Measurements from ENCODE around the gene EXD3.

DNA sequence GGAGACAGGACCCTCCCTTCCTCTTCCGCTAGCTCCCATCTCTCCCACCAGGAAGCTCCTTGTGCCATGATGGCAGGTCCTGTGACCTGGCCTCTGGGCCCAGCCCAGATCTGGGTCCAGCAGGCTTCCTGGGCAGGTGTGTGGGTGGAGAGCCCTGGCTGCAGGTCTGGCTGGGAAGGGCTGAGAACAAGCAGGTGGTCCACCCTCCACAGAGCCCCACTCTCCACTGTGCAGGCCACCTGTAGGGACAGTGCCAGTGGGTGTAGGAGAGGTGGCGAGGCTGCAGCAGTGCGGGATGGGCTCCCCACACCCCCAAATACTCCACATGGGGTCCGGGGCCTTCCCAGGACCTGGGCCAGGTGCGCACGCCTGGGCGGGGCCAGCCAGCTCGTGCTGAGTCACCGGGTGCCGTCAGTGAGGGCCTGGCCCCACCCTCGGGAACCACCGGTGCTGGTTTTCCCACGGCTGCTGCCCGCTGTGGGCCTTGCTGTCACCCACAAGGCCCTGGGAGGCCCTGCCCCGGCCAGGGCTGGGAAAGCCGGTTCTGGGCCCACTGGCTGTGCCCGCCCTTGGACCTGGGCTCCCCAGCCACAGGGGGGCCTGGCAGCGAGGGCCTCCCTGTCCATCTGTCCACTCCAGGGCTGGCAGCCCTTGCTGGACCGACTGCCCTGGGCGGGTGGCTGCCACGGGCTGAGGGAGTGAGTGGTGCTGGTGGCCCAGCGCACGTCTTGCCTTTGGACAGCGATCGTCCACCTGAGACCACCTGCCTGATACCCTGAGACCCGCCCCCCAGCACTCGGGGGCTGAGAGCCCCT, 111.6 kb downstream of the EXD3 start:
- TF ChIP-seq MXI1 (IDR thresholded peaks at IDR 0.05; ENCODE audit: borderline replicate concordance, low read depth, low read length), result no peak
- no peak for TF ChIP-seq POLR2A (IDR thresholded peaks at IDR 0.05; ENCODE audit: low read depth, low read length)
- no peak for TF ChIP-seq CTCF (conservative IDR thresholded peaks at IDR 0.05; ENCODE audit: low read depth, low read length)
- TF ChIP-seq, protein P1, sequence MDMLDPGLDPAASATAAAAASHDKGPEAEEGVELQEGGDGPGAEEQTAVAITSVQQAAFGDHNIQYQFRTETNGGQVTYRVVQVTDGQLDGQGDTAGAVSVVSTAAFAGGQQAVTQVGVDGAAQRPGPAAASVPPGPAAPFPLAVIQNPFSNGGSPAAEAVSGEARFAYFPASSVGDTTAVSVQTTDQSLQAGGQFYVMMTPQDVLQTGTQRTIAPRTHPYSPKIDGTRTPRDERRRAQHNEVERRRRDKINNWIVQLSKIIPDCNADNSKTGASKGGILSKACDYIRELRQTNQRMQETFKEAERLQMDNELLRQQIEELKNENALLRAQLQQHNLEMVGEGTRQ (IDR thresholded peaks at IDR 0.05; ENCODE audit: low read depth, low read length), result no peak
- no peak for TF ChIP-seq FOS (IDR thresholded peaks at IDR 0.05; ENCODE audit: low read depth, low read length)
- TF ChIP-seq RAD21 (IDR thresholded peaks at IDR 0.05; ENCODE audit: low read length), result no peak
- no peak for TF ChIP-seq CEBPB (IDR thresholded peaks at IDR 0.05; ENCODE audit: low read depth, low read length)

All from IMR-90 (cell line).